Mesendoderm (in vitro differentiated cells): ENCODE measurements around the gene MICAL1.
A peak's percentile ranks its signal among the peaks of the same experiment; 100 is the strongest.

ENCODE experiments used
- DNase-seq: peaks from one replicate; pipeline ENCODE4 v3.0.0; 2013
- H2AK5ac ChIP-seq: 2 replicates; pipeline ENCODE4 v1.6.1; 2013; ENCODE audit warnings: low read length, inconsistent platforms
- H2BK120ac ChIP-seq: 2 replicates; pipeline ENCODE4 v1.6.1; 2013; ENCODE audit warnings: low read depth, mild to moderate bottlenecking, low read length, moderate library complexity, mixed read lengths
- H2BK15ac ChIP-seq: replicated peaks from 2 replicates; pipeline ENCODE4 v1.6.1; 2013; ENCODE audit warnings: low read depth, mild to moderate bottlenecking, moderate library complexity
- H2BK5ac ChIP-seq: 2 replicates; pipeline ENCODE4 v1.6.1; 2013; ENCODE audit warnings: low read length, inconsistent platforms
- H3K18ac ChIP-seq: 2 replicates; pipeline ENCODE4 v1.6.1; 2013; ENCODE audit warnings: mild to moderate bottlenecking, low read length, mixed read lengths
- H3K23ac ChIP-seq: one replicate; pipeline ENCODE4 v1.6.1; 2013; ENCODE audit warnings: low read length
- H3K27ac ChIP-seq: 2 replicates; pipeline ENCODE4 v1.5.1; 2013; ENCODE audit warnings: low read depth, mild to moderate bottlenecking, inconsistent platforms, low read length, moderate library complexity
- H3K27me3 ChIP-seq: 2 replicates; pipeline ENCODE4 v1.6.1; 2013; ENCODE audit warnings: low read length, control low read depth, mild to moderate bottlenecking, inconsistent platforms; ENCODE audit not compliant: insufficient read depth, poor library complexity
- H3K36me3 ChIP-seq: 2 replicates; pipeline ENCODE4 v1.6.1; 2013; ENCODE audit warnings: low read length, inconsistent platforms; ENCODE audit not compliant: control insufficient read depth, insufficient read depth
- H3K4ac ChIP-seq: one replicate; pipeline ENCODE4 v1.6.1; 2013; ENCODE audit warnings: low read depth, mild to moderate bottlenecking, low read length, moderate library complexity
- H3K4me1 ChIP-seq: 2 replicates; pipeline ENCODE4 v1.6.1; 2013; ENCODE audit warnings: low read depth, low read length, inconsistent platforms; ENCODE audit not compliant: control insufficient read depth
- H3K4me2 ChIP-seq: 2 replicates; pipeline ENCODE4 v1.6.1; 2013; ENCODE audit warnings: low read length
- H3K4me3 ChIP-seq: 2 replicates; pipeline ENCODE4 v1.5.1; 2013; ENCODE audit warnings: mild to moderate bottlenecking, low read length
- H3K56ac ChIP-seq: one replicate; pipeline ENCODE4 v1.6.1; 2013; ENCODE audit warnings: low read length
- H3K79me1 ChIP-seq: 2 replicates; pipeline ENCODE4 v1.6.1; 2013; ENCODE audit warnings: low read length, inconsistent platforms
- H3K79me2 ChIP-seq: 2 replicates; pipeline ENCODE4 v1.6.1; 2013; ENCODE audit warnings: mild to moderate bottlenecking, low read length; ENCODE audit not compliant: control insufficient read depth, insufficient read depth
- H3K9ac ChIP-seq: 2 replicates; pipeline ENCODE4 v1.6.1; 2013; ENCODE audit warnings: low read length, inconsistent platforms
- H4K5ac ChIP-seq: one replicate; pipeline ENCODE4 v1.6.1; 2013; ENCODE audit warnings: low read length
- H4K8ac ChIP-seq: one replicate; pipeline ENCODE4 v1.6.1; 2013; ENCODE audit warnings: low read depth, mild to moderate bottlenecking, control low read depth, low read length, moderate library complexity
- WGBS: extraction: QIAGEN DNeasy Blood & Tissue Kit; methylation state at CpG from one replicate; pipeline ENCODE4 v1.1.7; 2013; ENCODE audit warnings: low lambda C conversion rate, missing lambda C conversion rate; ENCODE audit not compliant: insufficient coverage; ENCODE audit errors: extremely low coverage; 5-methylcytosine and 5-hydroxymethylcytosine counted together

Gene MICAL1

DNA sequence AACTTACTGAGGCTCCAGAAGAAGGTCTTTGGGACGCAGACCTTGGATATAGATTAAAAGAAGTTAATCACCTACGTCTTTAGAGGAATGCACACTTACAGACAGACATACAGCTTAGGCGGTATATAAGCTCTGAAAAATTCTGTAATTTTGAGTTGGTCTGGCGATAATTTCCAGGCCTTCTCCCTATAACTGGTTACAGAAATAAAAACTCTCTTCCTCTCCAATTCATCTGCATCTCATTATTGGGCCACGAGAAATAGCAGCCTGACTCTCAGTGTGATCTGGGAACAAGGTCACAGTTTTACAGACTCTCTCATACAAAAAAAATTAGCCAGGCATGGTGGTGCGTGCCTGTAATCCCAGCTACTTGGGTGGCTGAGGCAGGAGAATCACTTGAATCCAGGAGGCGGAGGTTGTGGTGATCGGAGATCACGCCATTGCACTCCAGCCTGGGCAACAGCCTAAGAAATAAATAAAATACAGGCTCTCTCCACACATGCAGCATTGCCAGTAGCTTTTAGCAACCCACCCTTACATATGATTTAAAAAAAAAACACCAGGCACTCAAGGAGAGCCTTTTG lies 22.7 kb upstream of the MICAL1 start:
- Histone ChIP-seq H3K27ac (no peak overlapping the region), H3K18ac (no peak overlapping the region), H3K4me1 (peaks cover 10% of the 10 kb centered on the region), H3K4ac (no peak overlapping the region), H3K79me2 (peaks cover 49% of the 10 kb centered on the region), H2AK5ac (no peak overlapping the region), H3K56ac (peak overlapping the region; percentile 38), H4K5ac (no peak overlapping the region), H2BK5ac (no peak overlapping the region), H4K8ac (no peak overlapping the region), H3K79me1 (peaks cover 32% of the 10 kb centered on the region), H3K9ac (no peak overlapping the region), H2BK120ac (no peak overlapping the region), H3K36me3 (peaks cover 8% of the 10 kb centered on the region), H3K23ac (no peak overlapping the region), H3K4me2 (no peak overlapping the region), H2BK15ac (no peak overlapping the region), H3K4me3 (no peak overlapping the region), H3K27me3 (no peaks in the 10 kb centered on the region)
- DNase-seq = no peak
- WGBS = no CpG with 5 or more reads among the region's 9 CpGs

DNA sequence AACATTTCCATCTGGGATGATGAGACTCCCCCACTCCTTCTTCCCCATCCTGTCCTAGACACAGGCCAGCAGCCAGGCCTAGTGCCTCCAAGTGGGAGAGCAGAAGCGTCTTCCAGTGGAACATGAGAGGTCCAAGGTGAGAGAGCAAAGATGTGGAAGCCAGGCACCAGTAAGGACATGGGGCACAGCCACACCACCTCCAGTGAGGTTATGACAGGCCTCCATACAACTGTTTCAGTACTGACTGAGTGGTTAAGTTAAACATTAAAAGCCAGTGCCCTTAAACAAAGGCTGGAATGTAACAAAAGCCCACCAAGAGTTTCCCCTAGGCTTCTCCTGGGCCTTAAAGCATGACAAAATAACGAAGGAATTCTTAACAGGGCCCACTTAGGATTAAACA lies 22.2 kb upstream of the MICAL1 start:
- no peak overlapping the region for H2AK5ac ChIP-seq
- H3K4me1 ChIP-seq = peaks cover 10% of the 10 kb centered on the region
- peak overlapping the region; percentile 27 for H3K4me2 ChIP-seq
- H3K18ac ChIP-seq = no peak overlapping the region
- peaks cover 34% of the 10 kb centered on the region for H3K79me1 ChIP-seq
- H3K27ac ChIP-seq = peak overlapping the region; percentile 17
- H3K4ac ChIP-seq = no peak overlapping the region
- peaks cover 10% of the 10 kb centered on the region for H3K36me3 ChIP-seq
- DNase-seq = peak; percentile 48
- H3K23ac ChIP-seq = no peak overlapping the region
- H2BK120ac ChIP-seq = no peak overlapping the region
- peak overlapping the region; percentile 25 for H3K56ac ChIP-seq
- H4K8ac ChIP-seq = no peak overlapping the region
- no peak overlapping the region for H2BK5ac ChIP-seq
- peaks cover 49% of the 10 kb centered on the region for H3K79me2 ChIP-seq
- H3K4me3 ChIP-seq = no peak overlapping the region
- H2BK15ac ChIP-seq = no peak overlapping the region
- no peak overlapping the region for H3K9ac ChIP-seq
- no peak overlapping the region for H4K5ac ChIP-seq
- no peaks in the 10 kb centered on the region for H3K27me3 ChIP-seq
- no CpG with 5 or more reads among the region's 2 CpGs for WGBS

DNA sequence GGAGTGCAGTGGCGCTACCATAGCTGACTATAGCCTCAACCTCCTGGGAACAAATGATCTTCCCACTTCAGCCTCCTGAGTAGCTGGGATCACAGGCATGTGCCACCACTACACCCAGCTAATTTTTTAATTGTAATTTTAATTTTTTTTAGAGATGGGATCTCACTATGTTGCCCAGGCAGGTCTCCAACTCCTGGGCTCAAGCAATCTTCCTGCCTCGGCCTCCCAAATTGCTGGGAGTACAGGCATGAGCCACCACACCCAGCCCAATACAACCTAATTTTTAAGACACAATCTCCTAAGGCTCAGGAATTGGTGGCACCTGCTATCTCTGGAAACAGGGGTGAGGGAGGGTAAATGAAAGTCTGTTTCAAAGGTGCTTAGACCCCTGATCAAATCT lies 21.6 kb upstream of the MICAL1 start:
- H4K5ac ChIP-seq = no peak overlapping the region
- peaks cover 10% of the 10 kb centered on the region for H3K4me1 ChIP-seq
- no peaks in the 10 kb centered on the region for H3K27me3 ChIP-seq
- DNase-seq = no peak
- no peak overlapping the region for H3K4me3 ChIP-seq
- H4K8ac ChIP-seq = no peak overlapping the region
- WGBS = no CpG with 5 or more reads among the region's 2 CpGs
- H3K4ac ChIP-seq = no peak overlapping the region
- no peak overlapping the region for H2BK15ac ChIP-seq
- no peak overlapping the region for H2BK120ac ChIP-seq
- H3K4me2 ChIP-seq = no peak overlapping the region
- H2AK5ac ChIP-seq = no peak overlapping the region
- H3K18ac ChIP-seq = no peak overlapping the region
- peaks cover 46% of the 10 kb centered on the region for H3K79me2 ChIP-seq
- no peak overlapping the region for H2BK5ac ChIP-seq
- H3K36me3 ChIP-seq = peaks cover 10% of the 10 kb centered on the region
- peaks cover 36% of the 10 kb centered on the region for H3K79me1 ChIP-seq
- no peak overlapping the region for H3K56ac ChIP-seq
- H3K27ac ChIP-seq = peak overlapping the region; percentile 17
- peak overlapping the region; percentile 66 for H3K23ac ChIP-seq
- H3K9ac ChIP-seq = no peak overlapping the region

DNA sequence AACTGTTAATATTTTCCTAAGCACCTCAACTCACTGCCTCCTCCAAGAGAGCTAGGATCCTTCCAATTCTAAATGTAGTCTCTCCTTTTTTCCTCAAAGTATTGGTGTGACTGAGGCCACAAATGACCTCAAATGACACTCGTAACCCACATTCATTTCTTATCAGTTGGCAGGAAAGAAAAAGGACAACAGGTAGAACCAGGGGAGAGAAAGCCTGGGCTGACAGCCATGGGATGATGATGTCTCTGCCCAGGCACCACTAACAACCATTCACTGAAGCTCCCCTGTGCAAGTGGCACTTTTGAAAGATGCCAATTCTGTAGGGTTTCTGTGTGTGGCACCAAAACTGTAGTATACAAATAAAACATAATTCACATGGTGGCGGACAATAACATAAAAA lies 20.1 kb upstream of the MICAL1 start:
- H2AK5ac ChIP-seq = no peak overlapping the region
- no peak overlapping the region for H3K9ac ChIP-seq
- no peak overlapping the region for H3K18ac ChIP-seq
- H3K4ac ChIP-seq = no peak overlapping the region
- peaks cover 34% of the 10 kb centered on the region for H3K79me1 ChIP-seq
- H3K4me3 ChIP-seq = no peak overlapping the region
- no CpG with 5 or more reads among the region's 2 CpGs for WGBS
- H3K4me2 ChIP-seq = no peak overlapping the region
- no peak overlapping the region for H3K27ac ChIP-seq
- DNase-seq = no peak
- peaks cover 32% of the 10 kb centered on the region for H3K79me2 ChIP-seq
- no peak overlapping the region for H2BK120ac ChIP-seq
- no peak overlapping the region for H3K56ac ChIP-seq
- H2BK5ac ChIP-seq = no peak overlapping the region
- peaks cover 3% of the 10 kb centered on the region for H3K4me1 ChIP-seq
- no peak overlapping the region for H2BK15ac ChIP-seq
- H4K8ac ChIP-seq = no peak overlapping the region
- H3K23ac ChIP-seq = no peak overlapping the region
- peaks cover 21% of the 10 kb centered on the region for H3K36me3 ChIP-seq
- no peaks in the 10 kb centered on the region for H3K27me3 ChIP-seq
- H4K5ac ChIP-seq = no peak overlapping the region

DNA sequence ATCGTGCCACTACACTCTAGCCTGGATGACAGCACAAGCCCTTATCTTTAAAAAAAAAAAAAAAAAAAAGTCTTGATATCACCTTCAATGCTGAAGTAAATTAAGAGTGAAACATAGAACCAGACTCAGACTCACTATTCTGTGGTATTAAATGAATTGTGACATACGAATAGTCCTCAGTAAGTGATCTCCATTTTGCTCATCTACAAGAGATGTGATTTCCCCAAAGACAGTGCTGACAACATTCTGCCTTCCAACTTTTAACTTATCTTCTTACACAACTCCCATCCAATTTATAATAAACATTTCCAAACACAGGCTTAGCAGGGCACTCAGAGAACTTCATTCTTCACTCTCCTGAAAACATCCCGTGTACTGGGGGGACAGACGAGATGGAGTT lies 19.4 kb upstream of the MICAL1 start:
- H3K36me3 ChIP-seq = peaks cover 25% of the 10 kb centered on the region

DNA sequence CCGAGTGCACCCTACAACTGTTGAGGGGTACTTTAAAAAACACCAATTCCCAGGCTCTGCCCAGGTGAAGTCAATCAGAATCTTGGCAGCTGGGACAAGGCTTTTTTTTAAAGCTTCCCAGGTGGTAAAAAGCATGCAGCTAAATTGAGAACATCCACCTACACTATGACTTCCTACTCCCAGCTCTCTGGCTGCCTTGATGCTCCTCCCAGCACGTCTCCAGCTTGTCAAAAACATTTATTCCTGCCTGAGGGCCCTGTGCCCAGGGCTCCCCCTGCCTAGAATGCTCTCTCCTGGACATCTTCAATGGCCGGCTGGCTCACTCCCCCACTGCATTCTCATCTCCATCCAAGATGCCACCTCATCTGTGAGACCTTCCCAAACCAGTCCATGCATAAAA lies 17.5 kb upstream of the MICAL1 start:
- no peak overlapping the region for H3K4me2 ChIP-seq
- no peak overlapping the region for H3K18ac ChIP-seq

More for the DNA sequence above, 19.4 kb upstream of the MICAL1 start:
- H3K27ac ChIP-seq = no peak overlapping the region
- H3K79me2 ChIP-seq = peaks cover 26% of the 10 kb centered on the region
- H4K8ac ChIP-seq = no peak overlapping the region
- no peaks in the 10 kb centered on the region for H3K27me3 ChIP-seq
- WGBS = no CpG with 5 or more reads among the region's 4 CpGs
- H3K4me1 ChIP-seq = peaks cover 2% of the 10 kb centered on the region
- H3K9ac ChIP-seq = no peak overlapping the region
- H2BK15ac ChIP-seq = no peak overlapping the region
- no peak overlapping the region for H2BK120ac ChIP-seq
- no peak overlapping the region for H3K4me3 ChIP-seq
- no peak overlapping the region for H2AK5ac ChIP-seq
- no peak overlapping the region for H3K23ac ChIP-seq
- DNase-seq = no peak
- no peak overlapping the region for H3K18ac ChIP-seq
- H4K5ac ChIP-seq = no peak overlapping the region
- no peak overlapping the region for H3K4me2 ChIP-seq
- no peak overlapping the region for H3K4ac ChIP-seq
- no peak overlapping the region for H2BK5ac ChIP-seq
- peaks cover 33% of the 10 kb centered on the region for H3K79me1 ChIP-seq
- no peak overlapping the region for H3K56ac ChIP-seq

More for the DNA sequence above, 17.5 kb upstream of the MICAL1 start:
- H3K23ac ChIP-seq = no peak overlapping the region
- H3K4me3 ChIP-seq = no peak overlapping the region
- peaks cover 30% of the 10 kb centered on the region for H3K79me1 ChIP-seq
- H3K36me3 ChIP-seq = peaks cover 27% of the 10 kb centered on the region
- no peaks in the 10 kb centered on the region for H3K27me3 ChIP-seq
- H3K9ac ChIP-seq = no peak overlapping the region
- no peak overlapping the region for H2BK5ac ChIP-seq
- H4K5ac ChIP-seq = no peak overlapping the region
- H2AK5ac ChIP-seq = no peak overlapping the region
- no peak overlapping the region for H4K8ac ChIP-seq
- no peak overlapping the region for H3K56ac ChIP-seq
- H2BK15ac ChIP-seq = no peak overlapping the region
- H3K4me1 ChIP-seq = peaks cover 2% of the 10 kb centered on the region
- no peak overlapping the region for H2BK120ac ChIP-seq
- H3K4ac ChIP-seq = no peak overlapping the region
- H3K27ac ChIP-seq = no peak overlapping the region
- H3K79me2 ChIP-seq = peaks cover 14% of the 10 kb centered on the region
- DNase-seq = no peak
- no CpG with 5 or more reads among the region's 3 CpGs for WGBS
